Measurements from ENCODE around the gene CASP2. TPM values are rescaled to one million over a fixed set of nuclear protein-coding genes. Genes with fewer than 3 reads are reported as not detected.

The CASP2 gene
- total and polyA plus RNA-seq, 4 donors, result 3.4 to 11.3 (median 4.1) TPM

DNA sequence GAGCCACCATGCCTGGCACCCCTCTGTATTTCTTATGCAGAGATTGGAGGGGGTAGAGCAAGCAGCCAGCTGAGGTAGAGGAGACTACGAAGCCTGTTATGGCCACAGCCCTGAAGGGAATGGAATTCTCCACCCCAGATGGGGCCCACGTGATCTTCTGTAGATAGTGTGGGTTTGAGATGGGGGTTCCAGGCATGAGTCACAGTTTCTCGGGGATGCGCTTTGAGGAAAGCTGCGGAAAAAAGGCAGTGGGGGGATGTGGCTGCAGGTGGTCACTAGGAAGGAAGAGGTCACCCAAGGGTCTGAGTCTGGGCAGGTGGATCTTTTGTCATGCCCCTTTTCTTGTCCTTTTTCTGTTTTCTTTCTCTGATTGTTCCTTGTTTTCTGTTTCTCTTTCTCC lies 62.9 kb downstream of the CASP2 start:
- H3K4me3 ChIP-seq (ENCODE audit: low read depth in 1 of 3, low read length in 3 of 3), result no peak overlapping the region
- no peak for DNase-seq (ENCODE audit: low spot score)
- TF ChIP-seq, protein P1, sequence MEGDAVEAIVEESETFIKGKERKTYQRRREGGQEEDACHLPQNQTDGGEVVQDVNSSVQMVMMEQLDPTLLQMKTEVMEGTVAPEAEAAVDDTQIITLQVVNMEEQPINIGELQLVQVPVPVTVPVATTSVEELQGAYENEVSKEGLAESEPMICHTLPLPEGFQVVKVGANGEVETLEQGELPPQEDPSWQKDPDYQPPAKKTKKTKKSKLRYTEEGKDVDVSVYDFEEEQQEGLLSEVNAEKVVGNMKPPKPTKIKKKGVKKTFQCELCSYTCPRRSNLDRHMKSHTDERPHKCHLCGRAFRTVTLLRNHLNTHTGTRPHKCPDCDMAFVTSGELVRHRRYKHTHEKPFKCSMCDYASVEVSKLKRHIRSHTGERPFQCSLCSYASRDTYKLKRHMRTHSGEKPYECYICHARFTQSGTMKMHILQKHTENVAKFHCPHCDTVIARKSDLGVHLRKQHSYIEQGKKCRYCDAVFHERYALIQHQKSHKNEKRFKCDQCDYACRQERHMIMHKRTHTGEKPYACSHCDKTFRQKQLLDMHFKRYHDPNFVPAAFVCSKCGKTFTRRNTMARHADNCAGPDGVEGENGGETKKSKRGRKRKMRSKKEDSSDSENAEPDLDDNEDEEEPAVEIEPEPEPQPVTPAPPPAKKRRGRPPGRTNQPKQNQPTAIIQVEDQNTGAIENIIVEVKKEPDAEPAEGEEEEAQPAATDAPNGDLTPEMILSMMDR (IDR thresholded peaks at IDR 0.05; ENCODE audit: low read depth, low read length, missing input control), result no peak
- TF ChIP-seq RAD21 (IDR thresholded peaks at IDR 0.05) (no peak), HNF4G (IDR thresholded peaks at IDR 0.05) (no peak), REST (IDR thresholded peaks at IDR 0.05) (no peak), JUND (IDR thresholded peaks at IDR 0.05) (no peak), NR2F2 (IDR thresholded peaks at IDR 0.05) (no peak), TAF1 (conservative IDR thresholded peaks at IDR 0.05) (no peak), RXRA (IDR thresholded peaks at IDR 0.05) (no peak), MAX (IDR thresholded peaks at IDR 0.05) (no peak), EGR1 (IDR thresholded peaks at IDR 0.05; ENCODE audit: low read depth in 2 of 2) (no peak)
- TF ChIP-seq, protein P2, sequence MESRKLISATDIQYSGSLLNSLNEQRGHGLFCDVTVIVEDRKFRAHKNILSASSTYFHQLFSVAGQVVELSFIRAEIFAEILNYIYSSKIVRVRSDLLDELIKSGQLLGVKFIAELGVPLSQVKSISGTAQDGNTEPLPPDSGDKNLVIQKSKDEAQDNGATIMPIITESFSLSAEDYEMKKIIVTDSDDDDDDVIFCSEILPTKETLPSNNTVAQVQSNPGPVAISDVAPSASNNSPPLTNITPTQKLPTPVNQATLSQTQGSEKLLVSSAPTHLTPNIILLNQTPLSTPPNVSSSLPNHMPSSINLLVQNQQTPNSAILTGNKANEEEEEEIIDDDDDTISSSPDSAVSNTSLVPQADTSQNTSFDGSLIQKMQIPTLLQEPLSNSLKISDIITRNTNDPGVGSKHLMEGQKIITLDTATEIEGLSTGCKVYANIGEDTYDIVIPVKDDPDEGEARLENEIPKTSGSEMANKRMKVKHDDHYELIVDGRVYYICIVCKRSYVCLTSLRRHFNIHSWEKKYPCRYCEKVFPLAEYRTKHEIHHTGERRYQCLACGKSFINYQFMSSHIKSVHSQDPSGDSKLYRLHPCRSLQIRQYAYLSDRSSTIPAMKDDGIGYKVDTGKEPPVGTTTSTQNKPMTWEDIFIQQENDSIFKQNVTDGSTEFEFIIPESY (IDR thresholded peaks at IDR 0.05), result no peak
- H3K36me3 ChIP-seq (ENCODE audit: control insufficient read depth in 4 of 4, insufficient read depth in 3 of 4, low read depth in 1 of 4, low read length in 3 of 4), result no peaks in the 10 kb centered on the region
- WGBS, result 92% methylated on average over 5 of the region's 5 CpGs
- H3K27ac ChIP-seq (ENCODE audit: low read depth in 1 of 2, low read length in 2 of 2), result no peak overlapping the region
- peaks cover 6 to 12% (median 9%) of the 10 kb centered on the region in 4 donors for H3K4me1 ChIP-seq (ENCODE audit: control insufficient read depth in 4 of 4, insufficient read depth in 4 of 4, low read length in 3 of 4)
- H3K9me3 ChIP-seq (ENCODE audit: control insufficient read depth in 4 of 4, low read length in 3 of 4), result no peaks in the 10 kb centered on the region
- no peak overlapping the region for H3K9ac ChIP-seq (ENCODE audit: low read depth in 1 of 2, low read length in 2 of 2)
- H3K27me3 ChIP-seq (ENCODE audit: control insufficient read depth in 4 of 4, insufficient read depth in 4 of 4, low read length in 3 of 4), result no peaks in the 10 kb centered on the region

DNA sequence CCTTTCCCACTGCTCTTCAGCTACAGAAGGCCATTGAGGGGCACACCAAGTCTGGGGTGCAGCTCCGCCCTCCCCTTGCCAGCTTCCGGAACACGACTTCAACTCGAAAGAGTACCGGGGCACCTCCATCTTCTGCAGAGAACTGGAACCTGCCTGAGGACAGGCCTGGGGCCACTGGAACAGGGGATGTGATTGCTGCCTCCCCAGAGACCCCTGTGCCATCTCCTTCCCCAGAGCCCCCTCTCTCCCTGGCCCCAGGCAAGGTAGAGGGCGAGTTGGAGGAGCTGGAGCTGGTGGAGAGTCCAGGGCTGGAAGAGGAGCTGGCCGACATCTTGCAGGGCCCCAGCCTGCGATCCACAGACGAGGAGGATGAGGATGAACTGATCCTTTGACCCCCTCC lies 63.4 kb downstream of the CASP2 start:
- no peak overlapping the region for H3K27ac ChIP-seq (ENCODE audit: low read depth in 1 of 2, low read length in 2 of 2)
- no peak overlapping the region for H3K9ac ChIP-seq (ENCODE audit: low read depth in 1 of 2, low read length in 2 of 2)
- DNase-seq (ENCODE audit: low spot score), result no peak
- no peaks in the 10 kb centered on the region for H3K36me3 ChIP-seq (ENCODE audit: control insufficient read depth in 4 of 4, insufficient read depth in 3 of 4, low read depth in 1 of 4, low read length in 3 of 4)
- H3K27me3 ChIP-seq (ENCODE audit: control insufficient read depth in 4 of 4, insufficient read depth in 4 of 4, low read length in 3 of 4), result no peaks in the 10 kb centered on the region
- no peaks in the 10 kb centered on the region for H3K9me3 ChIP-seq (ENCODE audit: control insufficient read depth in 4 of 4, low read length in 3 of 4)
- no peak overlapping the region for H3K4me3 ChIP-seq (ENCODE audit: low read depth in 1 of 3, low read length in 3 of 3)
- peaks cover 6 to 12% (median 9%) of the 10 kb centered on the region in 4 donors for H3K4me1 ChIP-seq (ENCODE audit: control insufficient read depth in 4 of 4, insufficient read depth in 4 of 4, low read length in 3 of 4)
- 96% methylated on average over 9 of the region's 9 CpGs for WGBS
- TF ChIP-seq FOXA2 (IDR thresholded peaks at IDR 0.05) (no peak), MAX (IDR thresholded peaks at IDR 0.05) (no peak), RXRA (IDR thresholded peaks at IDR 0.05) (no peak), SP1 (IDR thresholded peaks at IDR 0.05) (no peak), HNF4G (IDR thresholded peaks at IDR 0.05) (no peak), HNF4A (conservative IDR thresholded peaks at IDR 0.05) (no peak), FOXA1 (IDR thresholded peaks at IDR 0.05) (no peak), REST (IDR thresholded peaks at IDR 0.05) (no peak), NR2F2 (IDR thresholded peaks at IDR 0.05) (no peak), YY1 (IDR thresholded peaks at IDR 0.05) (no peak)
- TF ChIP-seq, protein P1 (IDR thresholded peaks at IDR 0.05; ENCODE audit: low read depth, low read length, missing input control), result no peak
- TF ChIP-seq, protein P2 (IDR thresholded peaks at IDR 0.05), result no peak

Measured in liver (tissue), 9 donors.